ENCODE results near the gene PDE11A.

The PDE11A gene

DNA sequence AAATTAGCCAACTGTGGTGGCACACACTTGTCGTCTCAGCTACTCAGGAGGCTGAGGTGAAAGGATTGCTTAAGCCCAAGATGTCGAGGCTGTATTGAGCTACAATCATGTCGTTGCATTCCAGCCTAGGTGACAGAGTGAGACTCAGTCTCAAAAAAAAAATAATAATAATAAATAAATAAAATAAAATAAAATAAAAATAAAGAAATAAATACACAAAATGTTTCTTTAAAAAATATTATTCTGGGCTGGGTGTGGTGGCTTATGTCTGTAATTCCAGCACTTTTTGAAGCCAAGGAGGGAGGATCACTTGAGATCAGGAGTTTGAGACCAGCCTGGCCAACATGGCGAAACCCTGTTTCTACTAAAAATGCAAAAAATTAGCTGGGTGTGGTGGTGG lies 407.2 kb downstream of the PDE11A start:
- no peak for DNase-seq

- no peak for DNase-seq
These were observed 409.7 kb downstream of the PDE11A start for GRCh38 chr2:177662895-177663294.

DNA sequence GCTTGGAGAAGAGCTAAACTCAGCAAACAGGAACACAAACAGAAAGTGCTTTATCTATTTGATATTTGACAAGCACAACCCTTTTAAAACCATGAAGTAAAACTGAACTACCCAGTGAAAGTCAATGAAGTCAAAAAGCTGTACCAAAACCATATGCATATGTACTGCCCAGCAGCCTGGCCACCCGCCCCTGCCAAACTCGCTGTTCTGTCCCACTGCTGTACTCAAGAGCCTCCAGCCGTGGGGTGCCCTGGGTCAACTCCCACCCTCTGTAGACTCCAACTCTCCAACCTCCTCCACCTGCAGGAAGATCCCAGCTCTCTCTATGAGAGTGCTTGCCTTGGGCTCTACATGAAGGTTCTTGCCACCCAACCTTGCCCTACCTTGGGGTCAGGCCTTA lies 411.8 kb downstream of the PDE11A start:
- no peak for DNase-seq

DNA sequence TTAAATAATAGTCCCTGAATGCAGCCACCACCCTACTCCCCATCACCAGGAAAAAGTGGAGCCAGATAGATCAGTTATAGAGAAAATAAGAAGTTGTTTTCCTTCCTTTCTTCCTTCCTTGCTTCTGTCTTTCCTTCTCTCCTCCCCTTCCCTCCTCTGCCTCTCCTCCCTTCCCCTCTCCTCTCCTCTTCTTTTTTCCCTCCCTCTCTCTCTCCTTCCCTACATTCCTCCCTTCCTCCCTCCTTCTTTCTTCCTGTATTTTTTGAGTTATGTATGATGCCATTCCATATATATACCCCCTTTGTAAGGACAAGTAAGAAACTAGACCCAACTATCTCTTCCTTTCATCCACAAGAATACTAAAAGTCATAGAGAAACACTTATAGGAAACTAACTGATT lies 414.3 kb downstream of the PDE11A start:
- DNase-seq, result no peak

DNA sequence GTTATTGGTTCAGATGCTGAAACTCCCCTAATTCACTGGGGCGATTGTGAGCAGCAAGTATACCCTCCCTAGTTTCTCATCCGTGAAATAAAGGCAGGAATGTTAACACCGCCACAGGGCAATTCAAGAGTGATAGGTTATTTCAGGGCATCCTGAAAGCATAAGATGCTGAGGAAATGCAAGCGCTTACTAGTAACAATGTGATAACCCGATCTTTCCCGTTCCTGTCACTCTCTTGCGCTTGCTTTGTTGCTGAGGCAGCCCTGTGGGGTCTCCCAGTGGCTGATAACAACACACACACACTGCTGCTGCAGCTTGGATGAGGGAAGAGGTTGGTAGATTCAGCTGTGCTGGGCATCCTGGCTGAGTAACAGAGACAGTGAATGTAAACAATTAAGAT lies 420.7 kb downstream of the PDE11A start:
- no peak for DNase-seq

DNA sequence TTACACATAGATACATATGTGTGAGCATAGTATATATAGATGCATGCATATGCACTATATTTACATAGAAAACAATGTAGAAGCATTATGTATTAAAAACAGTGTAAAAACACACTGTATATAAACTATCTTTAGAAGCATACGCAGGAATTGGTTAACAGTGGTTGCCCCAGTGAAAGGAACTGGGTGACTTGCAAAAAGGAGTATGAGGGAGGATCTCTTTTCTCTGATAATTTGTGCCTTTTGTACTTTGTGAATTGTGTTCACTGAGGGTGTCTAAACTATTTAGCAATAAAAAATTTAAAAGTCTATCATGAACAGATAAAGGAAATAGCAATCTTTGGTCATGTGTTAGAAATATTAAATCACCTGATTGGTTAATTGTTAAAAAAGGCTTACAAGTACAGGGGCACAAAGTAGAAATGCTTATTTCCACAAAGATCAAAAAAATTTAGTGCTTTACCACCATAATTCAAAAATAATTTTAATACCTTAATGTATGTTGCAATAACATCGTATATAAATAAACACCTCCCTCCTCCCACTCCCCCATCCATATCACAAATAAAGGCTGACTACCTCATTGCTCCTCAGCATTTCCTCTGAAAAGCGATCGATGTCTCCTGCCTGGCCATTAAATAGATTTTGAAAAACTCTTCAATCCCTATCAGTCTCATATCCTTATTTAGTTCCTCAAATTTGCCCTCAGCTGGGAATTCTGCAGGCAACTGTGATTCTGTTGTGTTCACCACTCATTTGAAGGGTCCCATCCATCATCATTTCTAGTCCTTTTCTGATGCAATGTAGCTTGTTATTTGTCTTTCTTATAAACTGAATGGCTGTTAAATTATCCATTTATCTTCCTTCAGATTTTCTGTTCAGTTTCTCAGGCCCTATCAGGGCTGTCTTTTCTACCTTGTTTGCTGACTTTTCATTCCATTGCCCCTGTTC lies 422.7 kb downstream of the PDE11A start:
- no peak for DNase-seq

DNA sequence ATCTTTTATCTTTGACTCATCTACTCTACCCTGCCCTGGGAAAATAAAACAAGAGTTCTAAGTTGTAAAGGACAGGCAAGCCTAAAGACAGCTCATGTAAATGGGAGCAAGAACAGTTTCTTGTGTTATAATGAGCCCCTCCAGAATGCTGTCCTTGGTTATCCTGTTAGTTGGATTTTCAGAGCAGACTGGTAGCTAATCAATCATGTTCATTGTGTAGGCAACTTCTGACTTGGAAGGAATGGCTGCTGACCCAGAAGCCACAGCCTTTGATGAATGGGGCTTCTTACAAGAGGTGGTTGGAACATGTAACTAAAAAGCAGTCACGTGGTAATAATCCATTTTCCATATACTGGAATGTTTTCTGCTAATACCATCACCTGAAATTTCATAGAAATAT lies 425.8 kb downstream of the PDE11A start:
- DNase-seq, result no peak

DNA sequence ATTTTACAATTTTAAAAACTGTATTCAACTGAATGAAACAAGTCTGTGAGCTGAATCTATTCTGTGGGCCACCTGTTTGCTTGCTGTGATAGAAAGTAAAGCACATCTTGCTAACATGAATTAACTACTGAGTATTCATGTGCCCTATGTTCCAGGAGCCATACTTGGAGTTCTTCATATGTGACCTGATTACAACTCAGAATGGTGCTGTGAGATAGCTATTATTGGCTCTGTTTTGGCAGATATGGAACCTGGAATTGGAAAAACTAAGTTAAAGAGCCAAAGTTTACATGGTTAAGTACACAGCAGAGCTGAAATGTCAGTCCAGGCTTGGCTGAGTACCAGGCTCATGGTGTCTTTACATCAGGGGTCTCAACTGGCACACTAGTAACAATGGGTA lies 426.3 kb downstream of the PDE11A start:
- no peak for DNase-seq

GRCh38 chr2:177641331-177641730 lies 431.2 kb downstream of the PDE11A start:
- no peak for DNase-seq

DNA sequence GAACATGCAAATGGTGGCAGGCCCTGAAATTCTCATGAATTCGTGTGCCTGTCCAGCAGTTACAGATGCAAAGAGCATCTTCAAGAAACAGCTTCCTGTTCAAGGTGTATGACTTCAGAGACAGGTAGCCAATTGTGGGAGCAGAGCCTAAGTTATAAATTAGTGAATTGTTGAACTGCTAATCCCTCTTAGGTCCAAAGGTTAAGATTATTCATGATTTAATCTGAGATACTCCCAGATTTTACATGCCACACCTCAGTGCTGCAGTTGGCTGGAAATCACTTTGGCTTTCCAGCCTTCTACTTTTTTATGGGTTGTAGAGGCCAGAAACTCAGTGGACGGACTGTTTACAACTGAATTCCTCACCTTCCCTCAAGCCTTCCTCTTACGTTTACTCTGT lies 432.2 kb downstream of the PDE11A start:
- no peak for DNase-seq

DNA sequence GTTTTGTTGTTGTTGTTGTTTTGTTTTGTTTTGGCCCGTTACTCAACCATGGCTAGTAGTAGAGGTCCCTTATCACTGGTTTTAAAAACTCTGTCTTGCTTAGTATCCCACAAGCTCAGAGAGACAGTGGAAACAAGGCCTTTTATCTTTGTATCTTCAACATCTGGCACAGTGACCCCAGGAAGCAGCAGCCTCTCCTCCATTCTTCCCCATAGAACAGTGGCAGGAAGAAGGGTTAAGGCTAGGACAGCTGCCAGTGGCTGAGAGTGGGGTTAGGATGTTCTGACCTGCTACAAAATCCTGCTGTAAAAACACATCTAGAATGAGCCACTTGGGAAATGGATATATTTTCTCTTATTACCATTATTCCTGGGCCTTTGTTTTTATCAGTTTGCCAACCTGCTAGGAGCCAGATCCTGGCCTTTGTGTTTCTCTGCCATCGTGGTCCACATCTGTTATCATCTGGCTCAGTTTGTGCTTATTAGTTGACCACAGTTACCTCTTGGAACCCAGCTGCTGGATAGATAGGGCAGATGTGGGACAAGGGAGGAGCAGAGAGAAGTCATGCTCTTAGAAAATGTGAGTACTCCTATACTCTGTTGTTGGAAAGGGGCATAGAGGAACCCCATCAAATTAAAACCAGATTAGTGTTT lies 433.2 kb downstream of the PDE11A start:
- no peak for DNase-seq

- DNase-seq, result no peak
These were observed 434.1 kb downstream of the PDE11A start for GRCh38 chr2:177638507-177638906.

DNA sequence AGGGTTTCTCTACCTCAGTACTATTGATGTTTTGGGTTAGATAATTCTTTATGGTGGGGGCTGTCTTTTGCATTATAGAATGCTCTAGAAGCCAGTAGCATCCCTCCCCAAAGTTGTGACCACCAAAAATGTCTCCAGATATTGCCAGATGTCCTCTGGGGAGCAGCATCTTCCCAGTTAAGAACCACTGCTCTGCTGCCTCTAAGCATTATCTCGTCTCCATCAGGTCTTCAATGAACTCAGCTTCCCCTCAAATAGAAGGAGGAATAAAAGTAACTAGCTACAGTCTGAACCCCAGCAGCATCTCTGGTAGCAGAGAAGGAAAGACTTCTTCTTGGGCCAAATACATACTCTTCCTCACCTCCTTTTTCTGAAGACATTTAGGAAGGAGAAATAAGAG lies 435.9 kb downstream of the PDE11A start:
- no peak for DNase-seq

GRCh38 chr2:177635696-177636095 lies 436.9 kb downstream of the PDE11A start:
- DNase-seq, result no peak

DNA sequence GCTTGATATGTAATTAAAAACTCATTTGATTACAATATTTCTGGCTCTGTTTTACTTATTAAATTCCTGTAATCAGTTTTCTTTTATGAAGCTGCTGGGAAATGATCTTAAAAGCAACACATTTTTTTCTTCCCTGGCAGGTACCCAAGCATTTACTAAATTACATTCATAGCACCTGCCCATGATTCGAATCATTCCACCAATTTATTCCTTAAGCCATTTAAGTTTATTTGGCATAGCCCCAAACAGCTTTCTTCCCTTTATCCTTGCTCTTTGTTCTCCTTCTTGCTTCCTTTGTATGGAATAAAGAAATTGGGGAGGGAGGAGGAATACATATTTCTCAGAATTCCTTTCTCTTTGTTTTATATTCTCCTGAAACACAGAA lies 438.7 kb downstream of the PDE11A start:
- DNase-seq, result no peak

DNA sequence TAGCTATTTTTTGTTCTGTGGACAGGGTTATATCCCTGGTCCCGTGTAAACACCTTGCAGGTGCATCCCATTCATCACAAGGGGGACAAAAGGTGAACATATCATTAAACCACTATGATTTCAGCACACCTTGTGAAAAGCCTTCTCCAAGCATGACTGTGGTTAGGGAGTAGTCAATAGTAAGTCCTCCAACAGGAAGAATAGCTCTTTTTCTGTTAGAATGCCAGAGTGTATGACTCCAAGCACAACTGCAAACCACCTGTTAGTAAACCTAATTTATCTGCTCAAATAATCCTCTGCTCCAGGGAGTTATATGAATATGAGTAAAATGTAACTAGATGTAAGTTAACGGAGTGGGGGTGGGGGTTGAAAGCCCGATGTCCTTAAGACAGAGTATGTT lies 439.5 kb downstream of the PDE11A start:
- no peak for DNase-seq

- no peak for DNase-seq
These were observed 440.9 kb downstream of the PDE11A start for GRCh38 chr2:177631680-177632079.

DNA sequence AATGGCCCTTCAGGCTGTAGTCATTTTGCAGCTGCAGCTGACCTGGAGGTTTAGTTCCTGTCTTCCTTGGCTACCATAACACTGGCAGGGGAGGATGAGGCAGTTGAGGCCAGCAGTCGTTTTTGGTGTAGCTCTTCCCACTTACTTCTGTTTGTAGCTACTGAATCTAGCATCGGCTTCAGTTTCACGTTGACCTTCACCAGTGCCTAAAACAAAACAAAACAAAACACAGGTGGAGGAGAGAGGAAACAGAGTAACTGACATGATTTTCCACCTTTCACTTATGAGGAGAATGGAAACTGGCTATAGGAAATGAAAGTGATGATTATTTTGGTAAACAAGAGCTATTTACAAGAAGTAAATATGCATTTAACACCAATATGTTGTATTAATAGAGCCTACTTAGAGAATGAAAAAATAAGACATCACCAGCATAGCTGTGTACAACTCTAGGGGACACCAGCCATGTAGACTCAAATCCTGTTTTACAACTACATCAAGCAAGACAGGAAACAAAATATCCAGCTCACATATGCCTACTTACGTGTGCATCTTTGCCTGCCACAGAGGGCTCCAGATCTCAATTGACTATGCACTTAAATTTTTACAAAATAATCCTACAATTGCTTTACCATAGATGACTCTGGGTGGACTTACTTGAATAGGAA lies 443.1 kb downstream of the PDE11A start:
- no peak for DNase-seq

DNA sequence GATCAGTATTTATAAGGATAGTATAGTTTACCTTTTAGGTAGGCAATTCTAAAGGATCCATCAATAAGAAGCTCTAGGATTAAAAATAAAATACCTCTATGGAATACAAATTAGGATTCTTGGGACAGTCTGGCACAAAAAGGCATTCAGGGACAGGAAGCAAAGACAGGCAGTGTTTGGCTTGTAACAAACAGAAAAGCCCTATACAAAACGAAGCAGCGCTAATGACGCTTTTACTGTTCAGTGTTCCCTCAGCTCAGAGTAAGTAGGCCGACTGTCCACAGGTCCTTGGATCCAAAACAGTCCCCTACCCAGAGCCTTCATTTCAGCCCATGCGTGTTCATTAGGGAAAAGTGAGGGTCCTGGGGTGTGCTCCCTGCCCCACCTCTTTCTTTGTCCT lies 443.7 kb downstream of the PDE11A start:
- no peak for DNase-seq

DNA sequence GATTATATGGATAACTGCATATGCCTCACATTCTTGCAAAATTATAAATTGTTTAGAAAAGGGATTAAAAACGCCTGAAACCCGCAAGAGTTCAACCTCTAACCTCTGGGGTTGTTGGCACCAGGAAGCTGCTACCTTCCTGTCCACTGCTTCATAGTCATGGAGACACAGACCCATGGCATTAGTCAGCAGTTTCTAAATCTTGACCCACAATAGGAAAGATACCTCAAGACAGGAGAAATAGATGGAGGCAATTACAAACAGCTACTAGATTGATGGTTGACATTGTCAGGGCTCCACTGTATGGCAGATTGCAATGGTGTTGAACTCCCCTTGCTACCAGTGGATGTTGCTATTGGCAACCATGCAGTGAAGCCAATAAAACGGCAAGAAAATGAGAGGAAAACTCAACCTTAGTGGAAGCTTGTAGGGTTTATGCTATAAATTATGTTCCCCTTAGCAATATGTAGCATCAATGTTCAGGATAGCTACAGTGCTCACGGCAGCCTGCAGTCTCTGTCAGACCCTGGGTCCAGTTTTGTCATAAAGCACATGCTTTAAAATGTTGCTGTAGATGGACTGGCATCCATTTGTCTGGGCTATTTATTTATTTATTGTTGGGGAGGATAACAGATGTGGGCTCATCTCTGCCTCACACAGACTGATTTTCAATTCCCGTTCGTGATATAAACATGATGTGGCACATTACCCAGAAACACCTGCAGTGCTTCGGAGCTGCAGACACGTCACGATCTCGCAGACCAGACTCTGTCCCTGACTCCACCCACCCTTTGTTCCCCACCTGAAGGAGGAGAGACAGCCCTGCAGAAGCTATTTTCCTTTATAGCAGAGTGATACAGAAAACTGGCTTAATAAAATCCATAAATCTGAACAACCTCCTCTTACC lies 446.6 kb downstream of the PDE11A start:
- no peak for DNase-seq

- DNase-seq, result no peak
These were observed 450.1 kb downstream of the PDE11A start for GRCh38 chr2:177622521-177622920.

DNA sequence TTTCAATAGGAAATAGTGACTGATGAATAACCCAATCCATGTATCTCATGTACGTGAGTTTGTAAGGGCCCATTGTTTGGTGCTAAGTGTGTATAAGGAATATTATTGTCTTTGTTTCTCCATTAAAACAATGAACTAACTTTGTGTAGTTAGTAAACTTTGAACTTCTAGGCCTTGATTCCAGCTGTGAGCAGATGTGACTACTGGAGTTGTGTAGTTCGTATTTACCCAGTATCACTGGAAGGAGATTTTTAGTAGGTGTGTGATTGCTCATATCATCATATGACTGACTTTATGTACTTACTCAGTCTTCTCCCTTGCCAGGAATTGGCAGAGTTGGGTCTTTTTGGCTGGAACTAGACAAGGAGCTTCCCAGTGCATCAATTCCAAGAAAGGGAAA lies 452.6 kb downstream of the PDE11A start:
- no peak for DNase-seq

GRCh38 chr2:177619461-177619860 lies 453.1 kb downstream of the PDE11A start:
- no peak for DNase-seq

Measured in T-helper 1 cell (primary cell).